Measurements from ENCODE around the gene MTHFSD. TPM values are rescaled to one million over a fixed set of nuclear protein-coding genes. Genes with fewer than 3 reads are reported as not detected.

Gene MTHFSD
- polyA plus RNA-seq, 4 donors, result 25.1 to 30.2 (median 26.7) TPM

DNA sequence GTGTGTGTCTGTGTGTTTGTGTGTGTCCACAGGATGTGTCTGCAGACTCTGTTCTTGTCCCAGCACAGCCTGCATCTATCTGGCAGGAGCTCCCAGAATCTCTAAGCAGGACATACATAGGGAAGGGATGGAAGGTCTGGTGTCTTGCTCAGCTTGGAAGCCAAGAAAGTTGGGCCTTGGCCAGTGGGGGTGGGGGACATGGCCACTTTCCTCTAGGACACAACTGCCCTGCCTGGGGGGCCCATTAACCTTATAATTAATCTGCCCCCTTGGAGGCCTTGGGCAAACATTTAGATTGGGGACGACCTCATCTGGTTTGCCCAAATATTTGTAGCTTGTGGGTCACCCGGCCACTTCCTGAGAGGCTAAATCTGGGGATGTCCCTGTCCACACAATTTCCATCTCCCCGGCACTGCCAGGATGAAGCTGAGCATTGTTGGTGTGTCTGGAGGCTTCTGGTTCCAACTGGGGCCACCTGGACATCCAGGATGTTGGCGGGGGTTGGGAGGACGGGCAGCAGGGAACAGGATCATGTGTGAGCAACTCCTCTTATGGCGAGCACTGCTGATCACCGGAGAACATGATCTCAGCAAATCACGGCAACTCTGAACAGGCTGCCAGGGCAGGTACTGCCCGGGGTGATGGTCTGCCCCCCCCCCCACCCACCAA, 61.9 kb downstream of the MTHFSD start:
- no peak for DNase-seq (ENCODE audit: low read depth in 4 of 4, low spot score in 3 of 4)

DNA sequence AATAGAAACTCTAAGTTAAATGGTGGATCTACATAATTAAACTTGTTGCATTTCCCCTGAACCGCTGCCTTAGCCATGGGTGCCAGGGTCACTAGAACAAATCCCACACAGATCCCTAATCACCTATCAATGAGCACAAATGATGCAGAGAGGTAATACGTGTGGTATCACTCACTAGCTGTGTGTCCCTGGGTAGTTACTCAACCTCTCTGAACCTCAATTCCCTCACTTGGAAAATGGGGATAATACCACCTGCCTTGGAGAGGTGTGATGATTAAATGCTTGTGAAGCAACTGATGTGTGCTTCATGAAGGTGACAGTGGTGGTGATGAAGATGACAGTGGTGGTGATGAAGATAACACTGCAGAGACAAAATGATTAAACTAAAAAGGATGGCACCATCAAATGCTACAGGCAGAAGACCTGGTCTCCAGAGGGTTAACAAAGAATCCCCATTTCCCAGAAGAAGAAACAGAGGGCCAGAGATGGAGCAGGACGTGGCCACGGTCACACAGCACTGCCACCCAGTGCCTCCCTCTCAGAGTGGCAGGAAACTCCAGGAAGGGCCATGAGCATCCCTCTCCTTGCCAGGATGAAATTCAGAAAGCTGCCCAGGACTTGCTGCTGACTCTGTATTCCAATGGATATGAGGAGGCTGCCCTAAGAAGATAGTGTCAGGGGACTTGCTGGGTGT, 62.6 kb downstream of the MTHFSD start:
- no peak for DNase-seq (ENCODE audit: low read depth in 4 of 4, low spot score in 3 of 4)

GRCh38 chr16:86491640-86492023, 63.4 kb downstream of the MTHFSD start:
- no peak for DNase-seq (ENCODE audit: low read depth in 4 of 4, low spot score in 3 of 4)

- DNase-seq (ENCODE audit: low read depth in 4 of 4, low spot score in 3 of 4), result no peak
Measured at GRCh38 chr16:86490859-86491639, 64.0 kb downstream of the MTHFSD start.

DNA sequence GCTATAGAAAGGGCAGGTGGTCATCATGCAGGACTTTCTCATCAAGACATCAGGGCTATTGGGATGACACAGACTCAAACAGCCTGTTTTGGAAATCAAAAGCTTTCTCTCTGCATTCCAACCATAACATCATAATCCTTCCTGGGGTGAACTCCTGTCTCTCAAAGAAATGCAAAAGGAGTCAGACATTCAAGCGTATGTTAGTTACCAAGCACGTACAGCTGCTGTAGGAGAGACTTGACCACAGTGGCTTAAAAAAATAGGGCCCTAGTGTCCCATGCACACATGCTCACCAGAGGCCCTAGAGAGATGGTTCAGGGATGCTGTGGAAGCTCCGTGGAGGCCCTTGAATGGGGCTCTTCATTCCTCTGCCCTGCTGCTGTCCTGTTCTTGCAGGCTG, 69.3 kb downstream of the MTHFSD start:
- no peak for DNase-seq (ENCODE audit: low read depth in 4 of 4, low spot score in 3 of 4)

DNA sequence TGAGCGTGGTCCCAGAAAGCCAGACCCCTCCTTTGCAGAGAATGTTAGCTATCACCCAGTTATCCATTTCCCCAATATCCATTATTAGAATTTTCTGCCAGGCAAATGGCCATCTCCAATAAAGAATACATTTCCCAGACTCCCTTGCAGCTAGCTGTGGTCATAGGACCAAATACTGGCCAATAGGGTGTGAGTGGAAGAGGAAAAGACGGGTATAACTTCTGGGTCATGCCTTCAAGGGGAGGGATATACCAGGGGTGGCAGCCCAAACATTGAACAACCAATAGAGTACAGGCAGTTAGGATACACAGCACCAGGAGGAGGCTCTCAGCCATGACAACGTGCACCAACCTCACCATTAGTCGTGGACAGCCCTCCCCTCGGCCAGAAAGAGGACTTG, 70.8 kb downstream of the MTHFSD start:
- DNase-seq (ENCODE audit: low read depth in 4 of 4, low spot score in 3 of 4), result no peak

GRCh38 chr16:86481607-86482006, 73.4 kb downstream of the MTHFSD start:
- DNase-seq (ENCODE audit: low read depth in 4 of 4, low spot score in 3 of 4), result no peak

- no peak for DNase-seq (ENCODE audit: low read depth in 4 of 4, low spot score in 3 of 4)
Measured at GRCh38 chr16:86480444-86480843, 74.6 kb downstream of the MTHFSD start.

Other genes with a start within 250 kb of the MTHFSD start
- under 1 TPM; 0.07 to 0.60 (median 0.24) TPM for gene FOXF1, start 44.7 kb downstream of the MTHFSD start, polyA plus RNA-seq (ENCODE audit: insufficient read length in 4 of 4)
- gene FOXC2, start 11.6 kb upstream of the MTHFSD start, polyA plus RNA-seq (ENCODE audit: insufficient read length in 4 of 4), result 10 to 100 TPM; 50.1 to 55.3 (median 52.2) TPM
- 10 to 100 TPM; 15.5 to 21.5 (median 19.1) TPM for gene FOXL1, start 23.3 kb upstream of the MTHFSD start, polyA plus RNA-seq (ENCODE audit: insufficient read length in 4 of 4)

Data from right renal pelvis (tissue), 4 donors.